PC-3 (cell line): ENCODE results near the gene MITF.

Experiments
- EZH2phosphoT487 ChIP-seq: fragments of 300-600 bp; sonication (generic); IDR thresholded peaks from 2 replicates; pipeline ENCODE4 v1.6.1; 2018; ENCODE audit warnings: mild to moderate bottlenecking, antibody characterized with exemption, low read length, borderline replicate concordance
- TF ChIP-seq, protein P1 (sequence below): fragments of 300-600 bp; sonication (generic); conservative IDR thresholded peaks from 2 replicates; pipeline ENCODE4 v1.5.1; 2017; ENCODE audit warnings: antibody characterized with exemption, low read depth, mild to moderate bottlenecking, low read length

DNA sequence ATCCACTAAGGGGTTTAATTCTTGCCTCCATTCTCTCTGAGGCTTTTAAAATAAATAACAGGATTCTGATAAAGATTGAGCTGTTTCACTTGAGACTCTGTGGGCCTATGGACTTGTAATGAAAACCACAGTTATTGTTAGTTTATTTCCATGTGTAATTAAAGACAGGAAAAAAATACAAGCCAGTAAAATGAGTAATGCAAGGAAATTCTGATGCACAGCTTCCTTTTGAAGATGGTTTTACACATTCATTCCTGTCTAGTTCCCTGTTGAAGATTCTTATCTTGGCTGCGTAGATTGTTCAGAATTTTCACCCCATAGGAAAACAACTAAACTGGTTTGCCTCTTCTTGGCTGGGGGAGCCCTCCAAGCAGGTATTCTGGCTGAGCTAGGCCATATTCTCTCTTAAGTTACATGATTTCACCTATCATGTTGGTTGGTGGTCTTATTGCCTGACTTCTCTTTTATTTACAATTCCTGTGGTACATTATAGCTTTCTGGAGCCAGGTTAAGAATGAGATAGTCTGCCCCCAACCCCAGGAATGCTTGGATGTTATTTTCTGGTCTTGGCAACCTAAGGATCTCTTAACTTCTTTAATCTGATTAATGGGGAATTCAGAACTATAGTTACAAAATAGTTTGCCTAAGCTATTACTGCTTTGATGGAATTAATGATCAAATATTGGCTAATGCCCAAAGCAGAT lies 67.6 kb downstream of the MITF start:
- TF ChIP-seq EZH2phosphoT487 = no peak
- TF ChIP-seq, protein P1, sequence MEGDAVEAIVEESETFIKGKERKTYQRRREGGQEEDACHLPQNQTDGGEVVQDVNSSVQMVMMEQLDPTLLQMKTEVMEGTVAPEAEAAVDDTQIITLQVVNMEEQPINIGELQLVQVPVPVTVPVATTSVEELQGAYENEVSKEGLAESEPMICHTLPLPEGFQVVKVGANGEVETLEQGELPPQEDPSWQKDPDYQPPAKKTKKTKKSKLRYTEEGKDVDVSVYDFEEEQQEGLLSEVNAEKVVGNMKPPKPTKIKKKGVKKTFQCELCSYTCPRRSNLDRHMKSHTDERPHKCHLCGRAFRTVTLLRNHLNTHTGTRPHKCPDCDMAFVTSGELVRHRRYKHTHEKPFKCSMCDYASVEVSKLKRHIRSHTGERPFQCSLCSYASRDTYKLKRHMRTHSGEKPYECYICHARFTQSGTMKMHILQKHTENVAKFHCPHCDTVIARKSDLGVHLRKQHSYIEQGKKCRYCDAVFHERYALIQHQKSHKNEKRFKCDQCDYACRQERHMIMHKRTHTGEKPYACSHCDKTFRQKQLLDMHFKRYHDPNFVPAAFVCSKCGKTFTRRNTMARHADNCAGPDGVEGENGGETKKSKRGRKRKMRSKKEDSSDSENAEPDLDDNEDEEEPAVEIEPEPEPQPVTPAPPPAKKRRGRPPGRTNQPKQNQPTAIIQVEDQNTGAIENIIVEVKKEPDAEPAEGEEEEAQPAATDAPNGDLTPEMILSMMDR = no peak
